Activated CD4-positive, alpha-beta T cell treated with anti-CD3 and anti-CD28 coated beads, Interleukin-10, Interleukin-2, amounts not matched to agents 100 ng/mL and 50 ng/mL, durations not matched to agents 16 hours and 8 hours (primary cell): ENCODE results near the gene FOXK2.
A peak's percentile ranks its signal among the peaks of the same experiment; 100 is the strongest.
"Not testable (repeated sequence)": the region's sequence is repeated elsewhere in the genome, so short reads cannot be mapped to it uniquely, and the experiment has no call there.

ENCODE experiments used
- DNase-seq: peaks from one replicate; pipeline ENCODE4 v3.0.0-alpha.2; 2020

The FOXK2 gene

GRCh38 chr17:82495844-82496528, 23.5 kb upstream of the FOXK2 start:
- no peak for DNase-seq

DNA sequence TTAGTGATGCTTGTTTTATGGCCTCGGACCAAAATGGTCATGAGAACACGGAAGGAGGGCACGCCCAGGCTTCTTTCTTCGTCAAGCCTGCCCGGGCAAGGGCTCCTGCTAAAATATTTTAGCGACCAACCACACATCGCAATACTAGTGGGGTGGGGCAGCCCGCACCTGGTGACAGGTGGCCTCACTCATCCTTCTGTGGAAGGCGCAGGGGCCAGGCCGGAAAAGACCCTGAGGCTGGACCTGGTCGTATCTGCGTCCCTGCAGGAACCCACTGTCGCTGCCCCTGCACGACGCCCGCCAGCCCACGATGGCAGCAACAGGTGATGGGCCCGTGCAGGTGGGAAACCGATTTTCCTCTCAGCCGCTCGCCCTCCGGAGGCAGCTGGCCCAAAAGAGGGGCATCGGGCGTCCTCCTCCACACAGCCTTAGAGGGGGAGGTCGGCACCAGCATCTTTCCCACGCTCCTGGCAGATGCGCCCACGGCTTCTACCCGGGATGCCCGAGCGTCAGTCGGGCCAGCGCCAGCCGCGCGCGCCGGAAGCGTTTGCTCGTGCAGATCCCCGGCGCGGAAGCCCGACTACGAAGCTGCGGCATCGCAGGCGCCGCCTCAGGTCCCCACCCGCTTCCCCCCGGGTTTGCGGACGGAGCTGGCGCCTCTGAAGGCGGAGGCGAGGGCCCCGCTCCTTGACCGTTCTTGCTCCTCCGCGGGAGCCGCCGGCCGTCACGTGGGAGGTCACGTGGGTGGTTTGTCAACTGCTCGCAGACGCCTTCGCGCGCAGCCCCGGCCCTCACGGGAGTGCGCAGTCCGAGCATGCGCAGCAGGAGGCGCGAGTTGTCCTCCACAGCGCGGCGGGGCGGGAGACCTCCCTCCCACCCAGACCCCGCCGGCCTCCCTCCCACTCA, 22.8 kb upstream of the FOXK2 start:
- DNase-seq: peak; percentile 96

GRCh38 chr17:82497483-82498405, 21.8 kb upstream of the FOXK2 start:
- peak; percentile 47 for DNase-seq

DNA sequence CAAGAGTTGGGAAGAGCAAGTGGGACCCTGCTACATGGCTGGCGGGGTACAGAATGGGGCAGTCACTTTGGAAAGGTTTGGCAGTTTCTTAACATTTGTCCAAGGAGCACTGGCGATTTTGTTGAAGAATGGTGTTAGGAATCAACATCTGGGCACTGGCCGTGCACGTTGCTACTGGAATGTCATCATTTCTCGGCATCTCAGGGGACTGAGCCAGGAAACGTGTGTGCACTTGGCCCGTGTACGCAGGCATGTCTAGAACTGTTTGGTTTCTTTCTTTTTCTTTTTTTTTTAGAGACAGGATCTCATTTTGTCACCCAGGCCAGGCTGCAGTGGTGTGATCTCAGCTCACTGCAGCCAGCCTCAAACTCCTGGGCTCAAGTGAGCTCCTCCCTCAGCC, 17.3 kb upstream of the FOXK2 start:
- DNase-seq: no peak

DNA sequence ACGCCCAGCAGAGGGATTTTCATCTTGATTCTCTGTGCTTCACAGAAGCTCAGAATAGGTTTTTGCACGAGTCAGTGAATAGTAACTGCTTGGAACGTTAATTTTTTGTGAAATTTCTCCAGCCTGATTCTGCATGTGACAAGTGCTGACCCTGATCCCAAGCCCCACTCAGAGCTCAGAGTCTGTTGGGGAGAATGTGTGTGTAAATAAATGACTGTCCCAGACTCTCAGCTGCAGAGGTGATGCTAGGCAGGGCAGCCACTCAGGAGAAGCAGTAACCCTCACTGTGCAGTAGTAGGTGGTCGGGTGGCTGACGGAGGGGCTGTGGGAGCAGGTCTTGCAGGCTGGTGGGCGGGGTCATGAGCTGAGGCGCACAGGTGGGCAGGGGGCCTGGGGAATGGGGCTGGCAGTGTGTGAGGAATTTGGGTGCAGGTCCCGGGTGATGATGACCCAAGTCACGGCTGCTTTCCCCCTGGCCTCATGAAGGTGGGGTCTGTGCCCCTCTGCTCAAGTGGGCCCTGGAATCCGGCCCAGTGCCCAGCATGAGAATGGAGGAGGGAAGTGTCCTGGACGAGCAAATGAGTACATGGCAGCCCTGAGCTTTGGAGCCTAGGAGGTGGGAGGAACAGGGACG, 16.3 kb upstream of the FOXK2 start:
- no peak for DNase-seq

- no peak for DNase-seq
These were observed 15.7 kb upstream of the FOXK2 start for GRCh38 chr17:82503728-82504308.

GRCh38 chr17:82505296-82505695, 14.2 kb upstream of the FOXK2 start:
- DNase-seq: no peak

DNA sequence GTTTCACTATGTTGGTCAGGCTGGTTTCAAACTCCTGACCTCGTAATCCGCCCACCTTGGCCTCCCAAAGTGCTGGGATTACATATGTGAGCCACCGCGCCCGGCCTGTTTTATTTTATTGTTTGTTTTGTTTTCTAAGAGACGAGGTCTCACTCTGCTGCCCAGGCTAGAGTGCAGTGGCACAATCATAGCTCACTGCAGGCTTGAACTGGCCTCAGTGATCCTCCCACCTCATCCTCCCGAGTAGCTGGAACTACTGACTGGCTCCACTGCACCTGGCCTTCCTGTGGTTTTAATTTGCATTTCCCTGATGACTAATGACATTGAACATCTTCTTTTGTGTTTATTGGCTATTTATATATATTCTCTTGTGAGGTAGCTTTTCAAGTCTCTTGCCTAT, 13.1 kb upstream of the FOXK2 start:
- peak; percentile 51 for DNase-seq

- DNase-seq: no peak
These were observed 11.8 kb upstream of the FOXK2 start for GRCh38 chr17:82507631-82508175.

DNA sequence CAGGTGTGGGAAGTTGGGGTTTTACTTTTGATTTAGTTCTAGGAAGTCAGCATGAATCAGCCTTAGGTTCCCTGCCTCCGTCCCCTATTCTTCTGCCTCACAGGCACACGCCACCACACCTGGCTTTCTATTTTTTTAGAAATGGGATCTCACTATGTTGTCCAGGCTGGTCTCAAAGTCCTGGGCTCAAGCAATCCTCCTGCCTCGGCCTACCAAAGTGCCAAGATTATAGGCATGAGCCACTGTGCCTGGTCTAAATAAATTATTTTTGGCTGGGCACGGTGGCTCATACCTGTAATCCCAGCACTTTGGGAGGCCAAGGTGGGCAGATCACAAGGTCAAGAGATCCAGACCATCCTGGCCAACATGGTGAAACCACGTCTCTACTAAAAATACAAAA, 7.9 kb upstream of the FOXK2 start:
- not testable (repeated sequence) for DNase-seq

GRCh38 chr17:82513864-82514263, 5.7 kb upstream of the FOXK2 start:
- DNase-seq: not testable (repeated sequence)

- DNase-seq: no peak
These were observed 2.2 kb upstream of the FOXK2 start for GRCh38 chr17:82517230-82517865.

GRCh38 chr17:82519971-82520903, 705 bp downstream of the FOXK2 start:
- DNase-seq: peak; percentile 46

GRCh38 chr17:82524540-82524939, 5.0 kb downstream of the FOXK2 start:
- DNase-seq: no peak

GRCh38 chr17:82525712-82526111, 6.2 kb downstream of the FOXK2 start:
- peak; percentile 16 for DNase-seq

DNA sequence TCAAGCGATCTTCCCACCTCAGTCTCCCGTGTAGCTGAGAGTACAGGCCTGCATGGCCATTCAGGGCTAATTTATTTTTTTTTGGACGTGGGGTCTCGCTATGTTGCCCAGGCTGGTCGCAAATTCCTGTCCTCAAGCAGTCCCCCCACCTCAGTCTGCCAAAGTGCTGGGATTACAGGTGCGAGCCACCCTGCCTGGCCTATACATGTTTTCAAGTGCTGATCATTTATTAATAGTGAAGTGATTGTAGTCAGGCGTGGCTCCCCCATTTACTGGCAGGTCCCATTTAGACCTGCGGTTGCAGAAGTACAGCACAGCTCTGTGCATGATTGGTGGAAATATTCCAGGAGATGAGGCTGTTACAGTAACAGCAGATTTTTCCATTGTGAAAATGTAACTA, 8.4 kb downstream of the FOXK2 start:
- DNase-seq: no peak

GRCh38 chr17:82528484-82529265, 9.1 kb downstream of the FOXK2 start:
- no peak for DNase-seq

GRCh38 chr17:82529914-82530300, 10.4 kb downstream of the FOXK2 start:
- no peak for DNase-seq

DNA sequence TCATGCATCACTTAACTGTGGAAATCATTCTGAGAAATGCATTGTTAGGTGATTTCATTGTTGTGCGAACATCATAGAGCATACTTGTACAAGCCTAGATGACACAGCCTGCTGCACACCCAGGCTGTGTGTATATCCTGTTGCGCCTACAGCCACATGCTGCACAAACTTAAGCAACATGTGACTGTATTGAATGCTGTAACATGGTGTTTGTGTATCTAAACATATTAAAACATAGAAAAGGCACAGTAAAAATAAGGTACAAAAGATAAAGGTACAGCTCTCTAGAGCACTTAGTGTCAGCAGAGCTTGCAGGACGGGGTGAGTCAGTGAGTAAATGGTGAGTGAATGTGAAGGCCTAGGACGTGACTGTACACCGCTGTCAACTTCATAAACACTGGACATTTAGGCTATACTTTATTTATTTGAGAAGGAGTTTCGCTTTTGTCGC, 11.9 kb downstream of the FOXK2 start:
- peak; percentile 10 for DNase-seq
